HepG2 (cell line): ENCODE data around the gene ARCN1. TPM values are rescaled to one million over a fixed set of nuclear protein-coding genes. Genes with fewer than 3 reads are reported as not detected.
A peak's percentile ranks its signal among the peaks of the same experiment; 100 is the strongest.

Experiments used
- ATAC-seq: fragments of 200-7000 bp; cut with Tn5 transposase; 3 replicates; pipeline ENCODE4 v1.9.1; 2020; ENCODE audit warnings: mild to moderate bottlenecking, moderate library complexity
- BruUV-seq: library from RNA; stranded (reverse); fragments of 400-500 nt; replicated peaks from 2 replicates; lab custom pipeline; 2021; lab: Mats Ljungman, UMichigan
- CTCF ChIA-PET: fragments of 300-600 bp; formaldehyde crosslinking; extraction: SDS; loops from one replicate; lab custom pipeline; 2021; ENCODE audit warnings: low total read pairs, inconsistent platforms, low intra/inter-chr PET ratio; lab: Yijun Ruan, JAX
- POLR2A ChIA-PET: fragments of 350-600 bp; sonication (Branson Sonifier 250); formaldehyde crosslinking; loops from one replicate; lab custom pipeline; 2020; ENCODE audit warnings: antibody characterized with exemption, inconsistent platforms; lab: Yijun Ruan, JAX
- DNase-seq: peaks from one replicate; pipeline ENCODE4 v3.0.0-alpha.2; 2015; ENCODE audit warnings: low spot score
- FAIRE-seq: peaks from 3 replicates; lab custom pipeline; 2011; peaks lifted over from hg19 to GRCh38; lab: Jason Lieb, UNC
- H2AFZ ChIP-seq: one replicate; pipeline ENCODE4 v1.6.1; 2011; ENCODE audit warnings: low read length, inconsistent platforms
- H3K27ac ChIP-seq: fragments of 300-600 bp; 3 replicates; pipeline ENCODE4 v1.8.0; 2011; ENCODE audit warnings: mixed run types, mild to moderate bottlenecking, mixed read lengths, low read length, inconsistent platforms; ENCODE audit not compliant: insufficient read depth; ENCODE audit errors: extremely low read length
- H3K27me3 ChIP-seq, 2 experiments: fragments of 200-600 bp in 1 of 2; 2 replicates in 1 of 2; 3 replicates in 1 of 2; pipeline versions ENCODE4 v1.6.0 to v1.8.0; 2011; ENCODE audit warnings: low read length in 2 of 2, mild to moderate bottlenecking in 2 of 2, moderate library complexity in 2 of 2, inconsistent platforms in 1 of 2; ENCODE audit not compliant: insufficient read depth in 2 of 2, control insufficient read depth in 1 of 2
- H3K36me3 ChIP-seq, 2 experiments: fragments of 200-600 bp in 1 of 2; replicated peaks in 1 of 2; 2 replicates in 1 of 2; 3 replicates in 1 of 2; pipeline versions ENCODE4 v1.5.1 to v1.8.0; 2011; ENCODE audit warnings: low read length in 2 of 2, inconsistent platforms in 1 of 2; ENCODE audit not compliant: insufficient read depth in 2 of 2, control insufficient read depth in 1 of 2
- H3K4me1 ChIP-seq: 2 replicates; pipeline ENCODE4 v1.5.1; 2012; ENCODE audit warnings: low read length, inconsistent platforms; ENCODE audit not compliant: insufficient read depth
- H3K4me2 ChIP-seq: 2 replicates; pipeline ENCODE4 v1.6.0; 2011; ENCODE audit warnings: low read depth, low read length, inconsistent platforms
- H3K4me3 ChIP-seq, 3 experiments: fragments of 200-600 bp in 1 of 3; sonication (generic), shearing (Covaris generic) in 1 of 3; replicated peaks in 1 of 3; 2 replicates each; pipeline ENCODE4 v1.5.1; 2011 to 2016; ENCODE audit warnings: low read length in 3 of 3, inconsistent platforms in 2 of 3, low read depth in 2 of 3, mild to moderate bottlenecking in 2 of 3, control low read depth in 1 of 3, mixed read lengths in 1 of 3; ENCODE audit not compliant: insufficient read depth in 1 of 3
- H3K79me2 ChIP-seq: one replicate; pipeline ENCODE4 v1.6.1; 2011; ENCODE audit warnings: low read length, inconsistent platforms; ENCODE audit not compliant: insufficient read depth
- H3K9ac ChIP-seq: 2 replicates; pipeline ENCODE4 v1.6.0; 2011; ENCODE audit warnings: mild to moderate bottlenecking, low read depth, low read length, inconsistent platforms; ENCODE audit not compliant: insufficient read depth
- H3K9me3 ChIP-seq: 2 replicates; pipeline ENCODE4 v1.5.1; 2012; ENCODE audit warnings: mild to moderate bottlenecking, low read length
- H4K20me1 ChIP-seq: 2 replicates; pipeline ENCODE4 v1.6.0; 2011; ENCODE audit warnings: inconsistent platforms, mild to moderate bottlenecking, low read length, moderate library complexity; ENCODE audit not compliant: insufficient read depth
- AGO2 ChIP-seq: fragments of 200-400 bp; formaldehyde crosslinking; optimal IDR thresholded peaks from 2 replicates; pipeline ENCODE3; 2017; ENCODE audit warnings: mild to moderate bottlenecking, low read depth, low read length, moderate library complexity
- BHLHE40 ChIP-seq: IDR thresholded peaks from 2 replicates; pipeline ENCODE4 v1.6.1; 2011; ENCODE audit warnings: low read length, improper control_type of control experiment
- WGBS: methylation state at CpG from one replicate; pipeline ENCODE4 v1.1.6; 2017; ENCODE audit warnings: low lambda C conversion rate; 5-methylcytosine and 5-hydroxymethylcytosine counted together
- in situ Hi-C: cut with HindIII; loops from 2 replicates; pipeline ENCODE4 v1.10.0; 2017; ENCODE audit warnings: low pct_unique_long_range_greater_than_20kb; ENCODE audit not compliant: extremely low pct_ligation_motif_present
- intact Hi-C: fragments of 100-400 bp; cut with micrococcal nuclease; formaldehyde crosslinking; loops from one replicate; pipeline ENCODE4 v1.10.0; 2022; ENCODE audit not compliant: unreplicated experiment
- polyA plus RNA-seq, 8 experiments: library from polyadenylated mRNA; depleted of rRNA in 3 of 8; stranded (reverse) in 7 of 8; unstranded in 1 of 8; fragments of >200 nt; fragmentation: Illumina TruSeq in 4 of 8; extraction: Trizol in 4 of 8; gene quantifications; 2 replicates each; pipeline versions ENCODE4 v1.2.1 to v1.2.3, GENCODE V29; 2011 to 2016; ENCODE audit warnings: low read depth in 4 of 8, missing spikeins in 1 of 8, mixed read lengths in 1 of 8; ENCODE audit not compliant: insufficient read depth in 1 of 8
- total RNA-seq, 5 experiments: library from RNA; depleted of rRNA; stranded (reverse); fragments of >200 nt; fragmentation: Illumina TruSeq; extraction: Trizol; gene quantifications; 2 replicates each; pipeline ENCODE4 v1.2.3, GENCODE V29; 2016; ENCODE audit warnings: low read depth in 1 of 5
- TF ChIP-seq, protein P1 (sequence below): fragments of 450-650 bp; IDR thresholded peaks from 2 replicates; pipeline ENCODE4 v1.6.1; 2017
- TF ChIP-seq, protein P2 (sequence below): sonication (generic); formaldehyde crosslinking; IDR thresholded peaks from 2 replicates; pipeline ENCODE4; 2020; ENCODE audit warnings: missing genetic modification reagents, mild to moderate bottlenecking, borderline replicate concordance

Gene ARCN1
- total and polyA plus RNA-seq, 2 of the 13 experiments (the other 11 are each of a cell fraction or from before 2014, with no cell fraction given): 148 to 200 TPM

DNA sequence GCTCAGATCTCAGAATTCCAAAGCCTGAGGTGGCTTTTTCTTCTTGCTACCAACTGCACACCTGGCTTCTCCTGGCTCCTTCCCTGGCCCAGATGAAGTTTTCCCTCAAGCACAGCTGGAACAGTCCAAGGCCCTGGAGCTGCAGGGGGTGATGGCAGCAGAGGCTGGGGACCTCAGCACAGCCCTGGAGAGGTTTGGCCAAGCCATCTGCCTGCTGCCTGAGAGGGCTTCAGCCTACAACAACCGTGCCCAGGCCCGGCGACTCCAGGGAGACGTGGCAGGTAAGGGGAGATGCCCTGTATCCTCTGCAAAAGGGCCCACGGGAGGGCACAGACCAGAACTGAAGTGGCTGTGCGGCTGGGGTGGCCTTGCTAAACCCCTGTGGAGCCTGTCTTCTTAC is 43.7 kb upstream of the ARCN1 start:
- Histone ChIP-seq H2AFZ (no peak overlapping the region), H3K79me2 (no peaks in the 10 kb centered on the region), H3K4me1 (peaks cover 50% of the 10 kb centered on the region), H3K27me3 (no peaks in the 10 kb centered on the region; a peak in 1 of 5 replicates), H3K4me3 (no peak overlapping the region), H4K20me1 (no peaks in the 10 kb centered on the region), H3K27ac (no peak overlapping the region), H3K36me3 (peaks cover 0 to 3% of the 10 kb centered on the region in 2 experiments; a peak in 3 of 5 replicates), H3K9me3 (no peaks in the 10 kb centered on the region), H3K9ac (no peak overlapping the region), H3K4me2 (no peak overlapping the region)
- FAIRE-seq: no peak
- in situ Hi-C loops: no loop called here
- no peak for ATAC-seq
- BruUV-seq: no TSS peak
- ChIA-PET CTCF (no interaction called here), POLR2A (interaction anchor here (0.6 kb wide), 1 partner anchor 93 kb away, joined by 3 read pairs; no protein-coding TSS in a partner anchor)
- no peak for DNase-seq
- WGBS: 93% methylated on average over 5 of the region's 6 CpGs
- intact Hi-C loops: no loop called here
- peak; percentile 56 for TF ChIP-seq AGO2
- TF ChIP-seq, protein P1, sequence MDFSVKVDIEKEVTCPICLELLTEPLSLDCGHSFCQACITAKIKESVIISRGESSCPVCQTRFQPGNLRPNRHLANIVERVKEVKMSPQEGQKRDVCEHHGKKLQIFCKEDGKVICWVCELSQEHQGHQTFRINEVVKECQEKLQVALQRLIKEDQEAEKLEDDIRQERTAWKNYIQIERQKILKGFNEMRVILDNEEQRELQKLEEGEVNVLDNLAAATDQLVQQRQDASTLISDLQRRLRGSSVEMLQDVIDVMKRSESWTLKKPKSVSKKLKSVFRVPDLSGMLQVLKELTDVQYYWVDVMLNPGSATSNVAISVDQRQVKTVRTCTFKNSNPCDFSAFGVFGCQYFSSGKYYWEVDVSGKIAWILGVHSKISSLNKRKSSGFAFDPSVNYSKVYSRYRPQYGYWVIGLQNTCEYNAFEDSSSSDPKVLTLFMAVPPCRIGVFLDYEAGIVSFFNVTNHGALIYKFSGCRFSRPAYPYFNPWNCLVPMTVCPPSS: no peak

DNA sequence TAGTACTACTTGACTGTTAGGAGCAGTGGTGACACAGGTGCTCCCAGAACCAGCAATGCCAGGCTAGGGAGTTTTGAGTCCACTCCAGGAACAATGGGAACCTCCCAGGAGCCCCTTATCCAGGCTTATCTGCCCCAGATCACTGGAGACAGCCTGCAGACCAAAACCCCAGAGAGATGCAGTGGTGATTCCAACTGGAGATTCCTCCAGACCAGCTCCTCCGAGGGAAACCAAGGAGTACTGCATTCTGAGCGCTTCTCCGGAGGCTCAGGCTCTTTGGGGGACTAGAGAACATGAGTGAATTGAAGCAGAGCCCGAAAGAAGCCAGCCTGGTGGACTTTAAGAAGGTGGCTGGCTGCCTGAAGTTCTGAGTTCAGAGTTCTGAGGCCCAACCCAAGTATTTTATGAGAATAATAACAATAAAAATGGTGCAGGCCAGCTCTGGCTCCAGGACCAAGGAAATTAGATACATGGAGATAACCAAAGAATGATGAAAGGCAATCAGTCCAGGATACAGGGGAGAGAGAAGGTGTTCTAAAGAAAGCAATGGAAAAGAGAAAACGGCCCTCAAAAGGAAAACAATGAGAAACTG is 42.5 kb upstream of the ARCN1 start:
- H3K9ac ChIP-seq: peak overlapping the region; percentile 79
- peaks cover 62% of the 10 kb centered on the region for H3K4me1 ChIP-seq
- POLR2A ChIA-PET: interaction anchor here (1.7 to 1.9 kb wide), 2 partner anchors 43 to 94 kb away, joined by 7 to 8 read pairs; partner anchors contain the start of genes ARCN1 and KMT2A
- peak overlapping the region; percentile 64 for H3K27ac ChIP-seq
- H4K20me1 ChIP-seq: no peaks in the 10 kb centered on the region
- H3K4me3 ChIP-seq: peak overlapping the region; percentile 70 to 97 (median 73); a peak in 5 of 6 replicates
- TF ChIP-seq, protein P2, sequence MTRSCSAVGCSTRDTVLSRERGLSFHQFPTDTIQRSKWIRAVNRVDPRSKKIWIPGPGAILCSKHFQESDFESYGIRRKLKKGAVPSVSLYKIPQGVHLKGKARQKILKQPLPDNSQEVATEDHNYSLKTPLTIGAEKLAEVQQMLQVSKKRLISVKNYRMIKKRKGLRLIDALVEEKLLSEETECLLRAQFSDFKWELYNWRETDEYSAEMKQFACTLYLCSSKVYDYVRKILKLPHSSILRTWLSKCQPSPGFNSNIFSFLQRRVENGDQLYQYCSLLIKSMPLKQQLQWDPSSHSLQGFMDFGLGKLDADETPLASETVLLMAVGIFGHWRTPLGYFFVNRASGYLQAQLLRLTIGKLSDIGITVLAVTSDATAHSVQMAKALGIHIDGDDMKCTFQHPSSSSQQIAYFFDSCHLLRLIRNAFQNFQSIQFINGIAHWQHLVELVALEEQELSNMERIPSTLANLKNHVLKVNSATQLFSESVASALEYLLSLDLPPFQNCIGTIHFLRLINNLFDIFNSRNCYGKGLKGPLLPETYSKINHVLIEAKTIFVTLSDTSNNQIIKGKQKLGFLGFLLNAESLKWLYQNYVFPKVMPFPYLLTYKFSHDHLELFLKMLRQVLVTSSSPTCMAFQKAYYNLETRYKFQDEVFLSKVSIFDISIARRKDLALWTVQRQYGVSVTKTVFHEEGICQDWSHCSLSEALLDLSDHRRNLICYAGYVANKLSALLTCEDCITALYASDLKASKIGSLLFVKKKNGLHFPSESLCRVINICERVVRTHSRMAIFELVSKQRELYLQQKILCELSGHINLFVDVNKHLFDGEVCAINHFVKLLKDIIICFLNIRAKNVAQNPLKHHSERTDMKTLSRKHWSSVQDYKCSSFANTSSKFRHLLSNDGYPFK (CRISPR knock-in tag): 0 out of 2 replicates have a peak, but pooled peaks have one; percentile 25
- no peak for TF ChIP-seq BHLHE40
- intact Hi-C loops: no loop called here
- CTCF ChIA-PET: no interaction called here
- H3K79me2 ChIP-seq: no peaks in the 10 kb centered on the region
- no peaks in the 10 kb centered on the region; a peak in 1 of 5 replicates for H3K27me3 ChIP-seq
- FAIRE-seq (no peak), DNase-seq (no peak), ATAC-seq (no peak)
- peak overlapping the region; percentile 94 for H3K4me2 ChIP-seq
- H3K9me3 ChIP-seq: no peaks in the 10 kb centered on the region
- 80% methylated on average over 4 of the region's 5 CpGs for WGBS
- BruUV-seq: TSS peak; percentile 61
- H2AFZ ChIP-seq: no peak overlapping the region
- H3K36me3 ChIP-seq: peaks cover 0 to 2% of the 10 kb centered on the region in 2 experiments; a peak in 1 of 5 replicates
- in situ Hi-C loops: loop anchor here (5.0 kb wide), 1 partner anchor 38 kb away; the partner anchor contains the start of gene IFT46
